GM19043 (cell line): ENCODE results near the gene AGBL4.
"Not testable (repeated sequence)": the region's sequence is repeated elsewhere in the genome, so short reads cannot be mapped to it uniquely, and the experiment has no call there.

Source experiments
- ATAC-seq: cut with Tn5 transposase; IDR thresholded peaks from one replicate; pipeline ENCODE4 v1.9.1; 2021; ENCODE audit warnings: low read depth; ENCODE audit not compliant: unreplicated experiment

The AGBL4 gene

GRCh38 chr1:50023292-50024159, at the start of gene AGBL4:
TSS of gene AGBL4 (minus strand) at chr1:50023954.
- no peak for ATAC-seq

- no peak for ATAC-seq
These were observed 43.1 kb upstream of the AGBL4 start for GRCh38 chr1:50066806-50067205.

- ATAC-seq, result no peak
These were observed 36.5 kb upstream of the AGBL4 start for GRCh38 chr1:50060279-50060678.

- ATAC-seq, result no peak
These were observed 25.0 kb upstream of the AGBL4 start for GRCh38 chr1:50048791-50049190.

GRCh38 chr1:50047916-50048694, 24.4 kb upstream of the AGBL4 start:
- ATAC-seq, result no peak

- no peak for ATAC-seq
These were observed 14.6 kb upstream of the AGBL4 start for GRCh38 chr1:50038237-50038809.

GRCh38 chr1:50027794-50028193, 4.0 kb upstream of the AGBL4 start:
- no peak for ATAC-seq

GRCh38 chr1:49995734-49996133, 28.0 kb downstream of the AGBL4 start:
- ATAC-seq, result no peak

GRCh38 chr1:49971088-49971487, 52.7 kb downstream of the AGBL4 start:
- ATAC-seq, result no peak

GRCh38 chr1:49951385-49951784, 72.4 kb downstream of the AGBL4 start:
- no peak for ATAC-seq

- ATAC-seq, result not testable (repeated sequence)
These were observed 108.5 kb downstream of the AGBL4 start for GRCh38 chr1:49915301-49915700.

GRCh38 chr1:49906365-49906764, 117.4 kb downstream of the AGBL4 start:
- ATAC-seq, result no peak

GRCh38 chr1:49864581-49864980, 159.2 kb downstream of the AGBL4 start:
- ATAC-seq, result no peak

- no peak for ATAC-seq
These were observed 169.0 kb downstream of the AGBL4 start for GRCh38 chr1:49854741-49855140.

GRCh38 chr1:49842596-49842995, 181.2 kb downstream of the AGBL4 start:
- ATAC-seq, result no peak

- no peak for ATAC-seq
These were observed 182.0 kb downstream of the AGBL4 start for GRCh38 chr1:49841767-49842166.

GRCh38 chr1:49824261-49824660, 199.5 kb downstream of the AGBL4 start:
- no peak for ATAC-seq

- no peak for ATAC-seq
These were observed 206.1 kb downstream of the AGBL4 start for GRCh38 chr1:49817681-49818080.

- ATAC-seq, result not testable (repeated sequence)
These were observed 236.7 kb downstream of the AGBL4 start for GRCh38 chr1:49787013-49787412.

GRCh38 chr1:49765034-49765433, 258.7 kb downstream of the AGBL4 start:
- no peak for ATAC-seq

GRCh38 chr1:49738118-49738517, 285.6 kb downstream of the AGBL4 start:
- ATAC-seq, result not testable (repeated sequence)
